ENCODE data around the gene PSMD14. TPM values are rescaled to one million over a fixed set of nuclear protein-coding genes. Genes with fewer than 3 reads are reported as not detected.

The PSMD14 gene
- total RNA-seq, 2 donors from 2014 or later = 25.2 to 59.5 TPM

DNA sequence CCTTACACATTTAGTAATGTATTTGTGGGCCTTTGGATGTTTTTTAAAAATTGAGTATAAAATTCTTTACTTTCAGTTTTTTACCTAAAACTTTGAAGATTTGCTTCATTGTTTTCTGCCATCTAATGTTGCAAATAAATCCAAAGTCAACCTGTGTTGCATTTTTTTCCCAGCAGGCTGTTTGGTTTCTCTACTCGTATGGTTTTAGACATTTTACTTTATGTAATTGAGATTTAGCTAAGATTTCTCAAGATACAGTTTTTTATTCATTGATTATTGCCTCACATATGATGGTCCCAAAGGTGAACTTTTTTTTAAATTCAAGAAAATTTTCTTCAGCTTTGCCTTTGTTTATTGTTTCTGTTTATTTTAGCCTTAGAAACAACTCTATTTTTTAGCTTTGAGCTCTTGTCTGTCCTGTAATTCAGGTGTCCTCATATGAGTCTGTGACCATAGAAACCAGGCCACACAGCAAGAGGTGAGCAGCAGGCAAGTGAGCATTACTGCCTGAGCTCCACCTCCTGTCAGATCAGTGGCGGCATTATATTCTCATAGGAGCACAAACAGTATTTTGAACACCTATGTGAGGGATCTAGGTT is 54.4 kb downstream of the PSMD14 start:
- Histone ChIP-seq H3K27ac (no peak overlapping the region), H3K9me3 (peaks cover 18% of the 10 kb centered on the region), H3K36me3 (no peaks in the 10 kb centered on the region), H3K27me3 (replicated peaks; ENCODE audit: insufficient read depth) (no peaks in the 10 kb centered on the region), H3K4me1 (ENCODE audit: control insufficient read depth in 1 of 2, low read depth in 2 of 2) (peaks cover 0 to 6% of the 10 kb centered on the region in 2 donors), H3K4me3 (no peak overlapping the region)
- no peak for DNase-seq (ENCODE audit: low spot score)
- TF ChIP-seq CTCF (IDR thresholded peaks at IDR 0.05) = no peak
- ATAC-seq (ENCODE audit: insufficient number of reproducible peaks, low FRiP score, low read depth) = no peak

- Histone ChIP-seq H3K27ac (no peak overlapping the region), H3K4me3 (no peak overlapping the region), H3K4me1 (ENCODE audit: control insufficient read depth in 1 of 2, low read depth in 2 of 2) (no peaks in the 10 kb centered on the region), H3K9me3 (peaks cover 8% of the 10 kb centered on the region), H3K36me3 (peaks cover 3% of the 10 kb centered on the region), H3K27me3 (replicated peaks; ENCODE audit: insufficient read depth) (no peaks in the 10 kb centered on the region)
- ATAC-seq (ENCODE audit: insufficient number of reproducible peaks, low FRiP score, low read depth) (no peak), DNase-seq (ENCODE audit: low spot score) (no peak)
- TF ChIP-seq CTCF (IDR thresholded peaks at IDR 0.05) = no peak
Measured at GRCh38 chr2:161367675-161368074, 59.5 kb downstream of the PSMD14 start.

DNA sequence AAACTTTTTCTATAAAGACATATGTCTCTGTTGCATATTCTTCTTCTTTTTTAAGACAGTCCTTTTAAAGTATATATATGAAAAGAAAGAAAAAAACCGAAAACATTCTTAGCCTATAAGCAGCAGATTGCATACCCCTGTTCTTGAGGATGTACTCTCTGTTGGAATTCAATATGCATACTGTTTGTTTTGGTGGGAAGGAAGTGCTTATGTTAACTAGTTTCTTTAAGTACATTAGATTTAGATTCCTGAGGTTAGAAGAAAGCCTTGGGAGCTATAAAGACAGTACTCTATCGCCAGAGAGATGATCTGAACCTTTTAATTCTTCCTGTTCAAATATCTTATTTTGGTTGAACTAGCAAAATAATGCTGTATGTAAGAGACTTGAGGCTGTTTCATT is 61.1 kb downstream of the PSMD14 start:
- Histone ChIP-seq H3K4me3 (no peak overlapping the region), H3K36me3 (peaks cover 3% of the 10 kb centered on the region), H3K27me3 (replicated peaks; ENCODE audit: insufficient read depth) (no peaks in the 10 kb centered on the region), H3K9me3 (no peaks in the 10 kb centered on the region), H3K4me1 (ENCODE audit: control insufficient read depth in 1 of 2, low read depth in 2 of 2) (no peaks in the 10 kb centered on the region), H3K27ac (no peak overlapping the region)
- ATAC-seq (ENCODE audit: insufficient number of reproducible peaks, low FRiP score, low read depth) (no peak), DNase-seq (ENCODE audit: low spot score) (no peak)
- no peak for TF ChIP-seq CTCF (IDR thresholded peaks at IDR 0.05)

- ATAC-seq (ENCODE audit: insufficient number of reproducible peaks, low FRiP score, low read depth) (no peak), DNase-seq (ENCODE audit: low spot score) (no peak)
- Histone ChIP-seq H3K9me3 (no peaks in the 10 kb centered on the region), H3K27ac (no peak overlapping the region), H3K36me3 (peaks cover 3% of the 10 kb centered on the region), H3K4me3 (no peak overlapping the region), H3K27me3 (replicated peaks; ENCODE audit: insufficient read depth) (no peaks in the 10 kb centered on the region), H3K4me1 (ENCODE audit: control insufficient read depth in 1 of 2, low read depth in 2 of 2) (no peaks in the 10 kb centered on the region)
- TF ChIP-seq CTCF (IDR thresholded peaks at IDR 0.05) = no peak
Measured at GRCh38 chr2:161370981-161371380, 62.8 kb downstream of the PSMD14 start.

DNA sequence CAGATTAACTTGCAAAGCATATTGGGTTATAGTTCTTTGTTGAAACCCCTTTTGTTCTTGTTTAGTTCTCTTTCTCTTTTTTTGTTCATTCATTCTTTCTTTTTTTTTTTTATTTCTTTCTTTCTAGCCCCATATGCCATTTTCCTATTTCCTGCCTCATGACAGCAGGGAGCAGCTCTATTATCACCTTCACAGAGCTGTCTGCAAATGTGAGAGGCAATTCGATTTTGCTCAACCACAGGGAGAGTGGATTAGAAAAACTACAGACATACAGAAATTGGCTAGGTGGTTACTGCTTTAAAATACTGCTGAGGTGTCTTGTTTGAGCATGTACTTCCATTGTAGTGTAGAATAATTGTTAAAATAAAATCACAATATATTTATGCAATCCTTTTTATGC is 63.6 kb downstream of the PSMD14 start:
- no peak overlapping the region for H3K4me3 ChIP-seq
- DNase-seq (ENCODE audit: low spot score) = no peak
- ATAC-seq (ENCODE audit: insufficient number of reproducible peaks, low FRiP score, low read depth) = no peak
- no peaks in the 10 kb centered on the region for H3K4me1 ChIP-seq (ENCODE audit: control insufficient read depth in 1 of 2, low read depth in 2 of 2)
- peaks cover 3% of the 10 kb centered on the region for H3K36me3 ChIP-seq
- no peaks in the 10 kb centered on the region for H3K27me3 ChIP-seq (replicated peaks; ENCODE audit: insufficient read depth)
- no peak overlapping the region for H3K27ac ChIP-seq
- no peaks in the 10 kb centered on the region for H3K9me3 ChIP-seq
- TF ChIP-seq CTCF (IDR thresholded peaks at IDR 0.05) = no peak

Measured in thoracic aorta (tissue), 2 donors.